Spinal cord (tissue), 10 donors: ENCODE data around the gene NCKAP5. TPM values are rescaled to one million over a fixed set of nuclear protein-coding genes. Genes with fewer than 3 reads are reported as not detected.

ENCODE experiments used
- DNase-seq, 6 donors: peaks; one replicate each; pipeline versions ENCODE4 v3.0.0 to v3.0.0-alpha.2; 2013 to 2015; ENCODE audit warnings: low spot score in 6 of 6, low read depth in 4 of 6
- H3K27ac ChIP-seq: one replicate; pipeline ENCODE4 v1.5.1; 2013; ENCODE audit warnings: low read depth, low read length, control low read depth
- H3K27me3 ChIP-seq: one replicate; pipeline ENCODE4 v1.6.1; 2013; ENCODE audit warnings: low read length; ENCODE audit not compliant: control insufficient read depth, insufficient read depth
- H3K36me3 ChIP-seq: one replicate; pipeline ENCODE4 v1.6.1; 2013; ENCODE audit warnings: low read length; ENCODE audit not compliant: control insufficient read depth, insufficient read depth
- H3K4me1 ChIP-seq: one replicate; pipeline ENCODE4 v1.6.1; 2013; ENCODE audit warnings: low read length; ENCODE audit not compliant: control insufficient read depth, insufficient read depth
- H3K4me3 ChIP-seq: one replicate; pipeline ENCODE4 v1.5.1; 2013; ENCODE audit warnings: low read depth, low read length, control low read depth
- H3K9me3 ChIP-seq: one replicate; pipeline ENCODE4 v1.6.1; 2013; ENCODE audit warnings: low read length; ENCODE audit not compliant: control insufficient read depth, insufficient read depth
- WGBS: methylation state at CpG from one replicate; pipeline ENCODE4 v1.1.5; 2013; ENCODE audit warnings: missing lambda C conversion rate; ENCODE audit not compliant: insufficient coverage; 5-methylcytosine and 5-hydroxymethylcytosine counted together
- polyA plus RNA-seq, 2 donors: library from polyadenylated mRNA; unstranded; fragments of 120-200 nt; gene quantifications; one replicate each; pipeline ENCODE4 v1.2.1, GENCODE V29; 2013; ENCODE audit not compliant: insufficient read length in 2 of 2
- total RNA-seq, 2 donors: library from RNA; depleted of rRNA in 1 of 2; stranded (reverse); fragments of 120-200 nt in 1 of 2; fragments of >200 nt in 1 of 2; gene quantifications; one replicate each; pipeline versions ENCODE4 v1.2.3 to v1.2.4, GENCODE V29; 2013 to 2014
- donor health status: healthy.

NCKAP5 gene
- total and polyA plus RNA-seq, 4 donors = 8.9 to 17.7 (median 11.6) TPM

DNA sequence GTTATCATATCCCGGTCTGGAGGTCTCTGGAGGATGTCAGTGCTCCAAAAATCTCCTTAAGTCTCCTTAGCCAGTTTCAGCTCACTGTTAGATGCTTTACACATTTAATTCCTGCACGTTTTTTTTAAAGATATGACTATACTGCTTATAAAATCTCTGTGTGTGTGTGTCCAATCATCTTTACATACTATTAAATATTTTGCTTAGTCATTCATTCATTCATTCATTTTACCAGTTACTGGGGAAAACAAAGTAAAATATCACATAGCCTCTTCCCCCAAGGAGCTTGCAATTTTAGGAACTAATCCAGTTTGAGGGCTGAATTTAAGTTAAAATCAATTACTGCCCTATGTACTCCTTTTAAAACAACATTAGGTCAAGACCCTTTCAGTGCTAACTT is 605.1 kb downstream of the NCKAP5 start:
- Histone ChIP-seq H3K27ac (no peak overlapping the region), H3K9me3 (no peaks in the 10 kb centered on the region), H3K36me3 (no peaks in the 10 kb centered on the region), H3K4me3 (no peak overlapping the region), H3K4me1 (no peaks in the 10 kb centered on the region), H3K27me3 (no peaks in the 10 kb centered on the region)
- DNase-seq = no peak
- WGBS = no CpG with 5 or more reads among the region's 2 CpGs

DNA sequence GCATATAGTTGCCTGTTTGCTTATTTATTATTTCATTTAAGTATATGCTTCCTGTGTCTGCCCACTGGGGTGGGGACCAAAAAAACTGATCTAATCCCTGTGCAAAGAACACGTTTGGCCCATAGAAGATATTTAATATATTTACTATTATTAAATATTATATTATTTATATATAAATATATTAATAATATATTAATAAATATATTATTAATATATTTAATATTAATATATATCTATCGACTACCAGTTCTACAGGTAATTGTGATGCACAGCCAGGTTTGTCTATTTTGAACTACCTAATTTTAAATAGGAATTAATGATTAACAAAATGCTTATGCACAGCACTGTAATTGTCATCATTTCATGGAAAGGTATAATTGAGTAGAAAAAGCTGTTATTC is 609.4 kb downstream of the NCKAP5 start:
- H3K36me3 ChIP-seq = no peaks in the 10 kb centered on the region
- H3K4me3 ChIP-seq = no peak overlapping the region
- no peaks in the 10 kb centered on the region for H3K4me1 ChIP-seq
- H3K9me3 ChIP-seq = no peaks in the 10 kb centered on the region
- DNase-seq = no peak
- whole genome bisulfite sequencing = no CpG with 5 or more reads among the region's 2 CpGs
- no peak overlapping the region for H3K27ac ChIP-seq
- H3K27me3 ChIP-seq = no peaks in the 10 kb centered on the region

DNA sequence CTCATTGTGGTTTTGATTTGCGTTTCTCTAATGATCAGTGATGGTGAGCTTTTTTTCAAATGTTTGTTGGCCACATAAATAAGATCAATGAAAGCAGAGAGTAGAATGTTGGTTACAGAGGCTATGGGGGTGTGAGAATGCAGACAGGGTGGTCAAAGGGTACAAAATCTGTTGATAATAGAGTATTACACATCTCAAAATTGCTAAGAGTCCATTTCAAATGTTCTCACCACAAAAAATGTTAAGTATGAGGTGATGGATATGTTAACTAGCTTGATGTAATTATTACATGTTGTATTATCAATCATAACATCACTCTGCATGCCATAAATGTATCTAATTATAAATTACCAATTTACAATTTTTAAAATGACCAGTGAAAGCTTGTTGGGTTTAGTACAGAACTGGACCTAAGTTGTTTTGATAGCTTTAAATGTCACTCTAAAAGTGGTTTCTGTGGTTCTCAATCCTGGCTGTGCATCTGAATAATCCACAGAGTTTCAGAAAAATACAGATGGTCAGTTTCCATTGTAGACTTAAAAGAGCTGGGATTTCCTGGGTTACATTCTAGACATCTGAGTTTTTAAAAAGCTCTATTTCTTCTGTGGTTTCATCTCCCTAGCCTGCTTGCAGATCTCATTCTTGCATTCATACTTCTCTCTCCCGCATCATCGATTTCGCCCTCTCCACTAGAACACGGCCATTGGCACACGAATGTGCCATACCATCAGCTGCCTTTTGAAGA is 612.2 kb downstream of the NCKAP5 start:
- DNase-seq = no peak
- WGBS = 87% methylated on average over 5 of the region's 6 CpGs
- Histone ChIP-seq H3K36me3 (no peaks in the 10 kb centered on the region), H3K27ac (no peak overlapping the region), H3K9me3 (no peaks in the 10 kb centered on the region), H3K27me3 (no peaks in the 10 kb centered on the region), H3K4me1 (no peaks in the 10 kb centered on the region), H3K4me3 (no peak overlapping the region)

DNA sequence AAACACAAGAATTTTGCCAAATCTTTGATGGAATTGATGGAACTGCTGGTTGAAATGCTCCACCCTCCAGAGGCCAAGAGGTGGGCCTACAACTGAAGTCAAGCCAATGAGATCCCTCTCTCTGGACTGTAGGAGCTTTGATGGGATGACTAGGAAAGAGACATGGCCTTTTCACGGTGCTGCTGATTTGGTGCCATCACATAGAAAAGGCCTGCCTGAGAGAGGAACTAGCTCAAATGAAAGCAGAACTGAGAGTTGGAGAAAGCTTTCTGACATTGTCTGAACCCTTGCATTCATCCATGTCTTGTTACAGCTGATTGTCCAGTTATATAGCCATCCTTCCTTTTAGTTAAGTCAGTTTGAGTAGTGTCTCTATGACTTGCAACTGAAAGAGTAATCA is 614.5 kb downstream of the NCKAP5 start:
- no peaks in the 10 kb centered on the region for H3K4me1 ChIP-seq
- DNase-seq = no peak
- no peak overlapping the region for H3K4me3 ChIP-seq
- H3K27me3 ChIP-seq = no peaks in the 10 kb centered on the region
- no CpG with 5 or more reads among the region's 1 CpG for WGBS
- H3K36me3 ChIP-seq = no peaks in the 10 kb centered on the region
- no peaks in the 10 kb centered on the region for H3K9me3 ChIP-seq
- no peak overlapping the region for H3K27ac ChIP-seq

DNA sequence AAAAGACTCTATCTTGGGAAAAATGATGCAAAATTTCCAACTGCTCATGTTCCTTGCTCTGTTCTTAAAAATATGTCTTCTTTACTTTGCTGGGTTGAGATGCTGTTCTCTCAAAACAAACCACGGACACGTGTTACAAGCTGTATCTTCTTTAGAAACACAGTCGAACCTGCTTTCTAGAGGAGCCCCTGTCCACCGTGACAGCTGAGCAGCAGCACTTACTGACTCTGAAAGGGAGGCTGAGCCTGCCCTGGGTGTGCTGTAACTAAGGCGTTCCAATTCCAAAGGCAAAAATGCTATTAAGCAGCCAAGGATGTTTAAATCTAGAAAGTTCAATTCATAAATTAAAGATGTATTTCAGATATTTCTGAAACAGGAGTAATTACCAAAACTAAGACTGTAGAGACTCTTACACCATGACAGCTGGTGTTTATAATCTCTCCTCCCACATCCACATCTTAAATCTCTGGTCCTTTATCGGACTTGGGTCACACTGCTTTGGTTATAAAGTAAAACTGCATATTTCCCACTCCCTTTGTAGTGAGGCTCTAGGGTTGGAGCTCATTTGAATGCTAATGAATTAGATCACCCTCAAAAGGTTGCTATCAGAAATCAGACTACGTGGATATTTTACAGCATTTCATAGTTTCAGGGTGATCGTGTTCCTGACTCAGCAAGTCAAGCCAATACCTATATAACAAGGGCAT is 617.1 kb downstream of the NCKAP5 start:
- H3K9me3 ChIP-seq = no peaks in the 10 kb centered on the region
- no peak overlapping the region for H3K4me3 ChIP-seq

DNA sequence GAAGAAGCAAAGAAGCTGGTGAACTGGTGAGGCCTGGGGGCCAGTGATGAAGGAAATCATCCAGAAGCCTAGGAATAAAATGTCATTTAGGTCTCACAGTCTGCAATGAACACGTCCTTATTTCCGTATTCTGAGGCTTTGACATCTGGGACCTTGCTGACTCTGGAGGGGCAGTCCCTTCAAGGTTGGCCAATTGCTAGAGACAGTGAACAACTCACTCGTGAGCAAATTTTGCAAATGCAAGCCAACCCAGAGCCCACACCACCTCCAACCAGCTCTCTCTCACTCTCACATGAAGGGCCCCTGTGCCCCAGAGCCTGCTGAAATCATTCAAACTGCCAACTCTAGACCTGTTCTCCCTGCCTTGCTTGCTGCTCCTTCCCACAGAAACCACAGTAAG is 619.2 kb downstream of the NCKAP5 start:
- no peaks in the 10 kb centered on the region for H3K27me3 ChIP-seq
- no peaks in the 10 kb centered on the region for H3K9me3 ChIP-seq
- no peak overlapping the region for H3K27ac ChIP-seq
- H3K4me1 ChIP-seq = no peaks in the 10 kb centered on the region
- 92% methylated on average over 3 of the region's 3 CpGs for WGBS
- H3K36me3 ChIP-seq = no peaks in the 10 kb centered on the region
- no peak for DNase-seq
- no peak overlapping the region for H3K4me3 ChIP-seq

More for the DNA sequence above, 617.1 kb downstream of the NCKAP5 start:
- 22% methylated on average over 6 of the region's 8 CpGs for WGBS
- H3K36me3 ChIP-seq = no peaks in the 10 kb centered on the region
- no peak overlapping the region for H3K27ac ChIP-seq
- no peaks in the 10 kb centered on the region for H3K27me3 ChIP-seq
- DNase-seq = peak in 1 of 6 donors; percentile 56
- no peaks in the 10 kb centered on the region for H3K4me1 ChIP-seq

DNA sequence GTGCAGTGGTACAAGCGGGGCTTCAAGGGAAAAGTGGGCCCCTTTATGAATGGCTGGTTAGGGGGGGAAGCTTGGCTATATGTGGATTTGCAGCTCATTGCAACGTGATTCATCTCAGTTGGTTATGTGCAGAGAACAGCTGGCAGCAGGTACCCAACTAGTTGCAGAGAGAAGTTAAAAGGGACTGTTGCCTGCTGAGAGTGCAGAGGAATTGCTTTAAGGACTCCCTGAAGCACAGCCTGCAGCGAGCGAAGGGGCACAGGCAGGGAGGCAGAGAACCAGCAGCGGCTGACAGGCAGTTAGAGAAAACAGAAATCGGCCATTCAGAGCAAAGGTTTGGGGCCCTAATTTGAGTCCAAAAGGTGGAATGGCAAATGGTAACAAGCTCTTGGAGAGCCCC is 620.1 kb downstream of the NCKAP5 start:
- Histone ChIP-seq H3K9me3 (no peaks in the 10 kb centered on the region), H3K4me3 (no peak overlapping the region), H3K36me3 (no peaks in the 10 kb centered on the region), H3K4me1 (no peaks in the 10 kb centered on the region), H3K27me3 (no peaks in the 10 kb centered on the region), H3K27ac (no peak overlapping the region)
- 57% methylated on average over 6 of the region's 6 CpGs for WGBS
- peak in 2 of 6 donors; percentile 16 to 59 for DNase-seq

DNA sequence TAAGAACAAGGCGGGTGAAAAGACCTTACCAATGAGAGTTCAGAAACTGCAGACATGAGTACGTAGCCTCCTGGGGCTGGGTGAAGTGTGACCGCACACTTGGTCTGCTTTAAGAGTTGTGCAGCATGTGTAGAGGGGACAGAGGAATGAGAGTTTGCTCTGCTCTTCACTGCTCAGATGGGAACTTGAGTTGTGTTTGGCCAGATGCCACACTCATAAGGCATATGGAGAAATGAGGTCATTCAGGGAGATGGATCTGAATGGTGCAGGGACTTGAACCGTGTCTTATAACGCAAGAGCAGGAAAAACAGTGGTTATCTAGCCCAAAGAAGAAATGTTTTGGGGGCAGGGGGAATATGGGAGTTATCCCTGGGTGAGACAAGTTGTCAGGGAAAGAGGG is 624.4 kb downstream of the NCKAP5 start:
- whole genome bisulfite sequencing = 83% methylated on average over 5 of the region's 5 CpGs
- H3K4me3 ChIP-seq = no peak overlapping the region
- DNase-seq = peak in 2 of 6 donors; percentile 33 to 62
- no peaks in the 10 kb centered on the region for H3K27me3 ChIP-seq
- no peaks in the 10 kb centered on the region for H3K9me3 ChIP-seq
- H3K4me1 ChIP-seq = no peaks in the 10 kb centered on the region
- H3K36me3 ChIP-seq = no peaks in the 10 kb centered on the region
- no peak overlapping the region for H3K27ac ChIP-seq

DNA sequence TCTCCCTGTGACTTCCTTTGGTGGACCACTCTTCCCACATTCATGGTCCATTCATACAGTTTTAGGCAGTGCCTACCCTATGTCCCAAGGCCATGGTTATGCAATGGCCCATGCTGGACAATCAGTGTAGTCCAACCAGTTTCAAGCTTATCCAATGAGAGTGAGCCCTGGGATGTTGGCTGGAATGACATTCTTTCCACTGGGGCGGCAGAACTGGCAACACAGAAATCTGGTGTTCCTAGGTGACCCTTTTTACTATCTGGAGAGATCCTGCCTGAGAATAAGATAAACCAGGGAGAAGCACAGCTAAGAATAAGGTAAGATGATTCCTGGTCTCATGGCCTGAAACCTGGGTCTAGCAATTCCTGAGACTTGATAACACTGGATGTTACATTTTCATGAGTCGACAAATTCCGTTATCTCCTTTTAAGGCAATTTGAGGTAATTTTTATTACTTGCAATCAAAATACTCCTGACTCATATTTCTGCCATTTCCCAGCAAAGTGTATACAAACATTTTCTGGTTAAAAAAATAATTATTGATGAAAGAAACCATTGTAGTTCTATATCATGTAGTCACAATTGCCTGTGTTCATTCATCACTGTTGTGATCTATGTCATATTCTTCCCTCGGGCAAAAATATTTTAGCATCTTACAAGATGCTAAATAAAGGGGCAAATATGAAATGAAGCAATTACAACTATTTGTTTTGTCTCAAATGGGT is 626.8 kb downstream of the NCKAP5 start:
- DNase-seq = no peak
- no peaks in the 10 kb centered on the region for H3K9me3 ChIP-seq
- no peaks in the 10 kb centered on the region for H3K4me1 ChIP-seq
- H3K36me3 ChIP-seq = no peaks in the 10 kb centered on the region
- no peak overlapping the region for H3K27ac ChIP-seq
- no peak overlapping the region for H3K4me3 ChIP-seq
- H3K27me3 ChIP-seq = no peaks in the 10 kb centered on the region
- WGBS = 100% methylated on average over 1 of the region's 4 CpGs
